CD14-positive monocyte (primary cell): ENCODE results near the gene KLRK1. TPM values are rescaled to one million over a fixed set of nuclear protein-coding genes. Genes with fewer than 3 reads are reported as not detected.
A peak's percentile ranks its signal among the peaks of the same experiment; 100 is the strongest.
"Not testable (repeated sequence)": the region's sequence is repeated elsewhere in the genome, so short reads cannot be mapped to it uniquely, and the experiment has no call there.

ENCODE experiments used
- DNase-seq, 3 donors: peaks; one replicate each; pipeline ENCODE4 v3.0.0-alpha.2; 2011 to 2022
- H2AFZ ChIP-seq: 2 replicates; pipeline ENCODE4 v1.6.0; 2012; ENCODE audit warnings: mild to moderate bottlenecking, low read depth, low read length, inconsistent platforms; ENCODE audit not compliant: insufficient read depth, poor library complexity, severe bottlenecking
- H3K27ac ChIP-seq, 2 donors: 1 replicate in 1 of 2; 2 replicates in 1 of 2; pipeline ENCODE4 v1.5.1; 2012 to 2013; ENCODE audit warnings: low read length in 2 of 2, control low read depth in 1 of 2, inconsistent platforms in 1 of 2, low read depth in 1 of 2, mild to moderate bottlenecking in 1 of 2
- H3K27me3 ChIP-seq, 2 donors: one replicate each; pipeline versions ENCODE4 v1.6.0 to v1.6.1; 2011 to 2013; ENCODE audit warnings: low read length in 2 of 2; ENCODE audit not compliant: control insufficient read depth in 2 of 2, insufficient read depth in 2 of 2
- H3K36me3 ChIP-seq, 2 donors: replicated peaks in 1 of 2; 1 replicate in 1 of 2; 2 replicates in 1 of 2; pipeline versions ENCODE4 v1.5.1 to v1.6.1; 2012 to 2013; ENCODE audit warnings: low read length in 2 of 2, control low read depth in 1 of 2, inconsistent platforms in 1 of 2, mild to moderate bottlenecking in 1 of 2; ENCODE audit not compliant: insufficient read depth in 2 of 2, control insufficient read depth in 1 of 2
- H3K4me1 ChIP-seq, 2 donors: 1 replicate in 1 of 2; 2 replicates in 1 of 2; pipeline versions ENCODE4 v1.5.1 to v1.6.1; 2012 to 2013; ENCODE audit warnings: low read length in 2 of 2, control low read depth in 1 of 2, inconsistent platforms in 1 of 2, mild to moderate bottlenecking in 1 of 2, moderate library complexity in 1 of 2; ENCODE audit not compliant: insufficient read depth in 2 of 2, control insufficient read depth in 1 of 2
- H3K4me2 ChIP-seq: replicated peaks from 2 replicates; pipeline ENCODE3; 2012; ENCODE audit warnings: low read length, moderate library complexity, mild to moderate bottlenecking; ENCODE audit not compliant: poor library complexity, severe bottlenecking; ENCODE audit errors: extremely low read depth
- H3K4me3 ChIP-seq, 3 experiments: fragments of 200-600 bp in 1 of 3; sonication (generic) in 1 of 3; replicated peaks in 1 of 3; 1 replicate in 2 of 3; 2 replicates in 1 of 3; pipeline ENCODE4 v1.5.1; 2011 to 2013; ENCODE audit warnings: low read length in 3 of 3, mild to moderate bottlenecking in 3 of 3, control low read depth in 2 of 3, low read depth in 2 of 3, inconsistent platforms in 1 of 3, moderate library complexity in 1 of 3
- H3K79me2 ChIP-seq: 2 replicates; pipeline ENCODE4 v1.6.0; 2012; ENCODE audit warnings: mild to moderate bottlenecking, control low read depth, inconsistent platforms, low read length, moderate library complexity; ENCODE audit not compliant: insufficient read depth
- H3K9ac ChIP-seq: 2 replicates; pipeline ENCODE4 v1.6.0; 2017; ENCODE audit warnings: low read length, mild to moderate bottlenecking; ENCODE audit not compliant: insufficient read depth, poor library complexity, severe bottlenecking
- H3K9me3 ChIP-seq, 2 donors: replicated peaks in 1 of 2; 1 replicate in 1 of 2; 2 replicates in 1 of 2; pipeline versions ENCODE4 v1.5.1 to v1.6.1; 2012 to 2013; ENCODE audit warnings: low read length in 2 of 2, control low read depth in 1 of 2; ENCODE audit not compliant: control insufficient read depth in 1 of 2, insufficient read depth in 1 of 2
- H4K20me1 ChIP-seq: 2 replicates; pipeline ENCODE4 v1.6.0; 2012; ENCODE audit warnings: mild to moderate bottlenecking, low read length, control low read depth, moderate library complexity; ENCODE audit not compliant: insufficient read depth
- H3K27ac Mint-ChIP-seq, 7 donors: one replicate each; pipeline ENCODE4 v1.8.0; 2020; ENCODE audit warnings: mild to moderate bottlenecking in 7 of 7, mixed read lengths in 7 of 7, moderate library complexity in 6 of 7, inconsistent platforms in 2 of 7
- H3K27me3 Mint-ChIP-seq, 3 donors: one replicate each; pipeline ENCODE4 v1.8.0; 2021 to 2022; ENCODE audit warnings: low read depth in 3 of 3, mild to moderate bottlenecking in 3 of 3, mixed read lengths in 3 of 3, moderate library complexity in 3 of 3, inconsistent platforms in 1 of 3
- H3K36me3 Mint-ChIP-seq, 2 donors: one replicate each; pipeline ENCODE4 v1.8.0; 2020; ENCODE audit warnings: mixed read lengths in 2 of 2, inconsistent platforms in 1 of 2, mild to moderate bottlenecking in 1 of 2
- H3K4me1 Mint-ChIP-seq: one replicate; pipeline ENCODE4 v1.8.0; 2020; ENCODE audit warnings: mild to moderate bottlenecking, mixed read lengths
- H3K4me3 Mint-ChIP-seq, 2 donors: one replicate each; pipeline ENCODE4 v1.8.0; 2020; ENCODE audit warnings: mild to moderate bottlenecking in 2 of 2, mixed read lengths in 2 of 2, moderate library complexity in 1 of 2
- H3K9me3 Mint-ChIP-seq, 7 donors: one replicate each; pipeline ENCODE4 v1.8.0; 2020 to 2022; ENCODE audit warnings: mixed read lengths in 7 of 7, mild to moderate bottlenecking in 6 of 7, moderate library complexity in 6 of 7, inconsistent platforms in 2 of 7
- WGBS: methylation state at CpG from one replicate; pipeline ENCODE4 v1.1.5; 2013; ENCODE audit warnings: missing lambda C conversion rate; ENCODE audit not compliant: insufficient coverage; 5-methylcytosine and 5-hydroxymethylcytosine counted together
- intact Hi-C, 2 donors: fragments of 100-400 bp; cut with micrococcal nuclease; formaldehyde crosslinking; loops; one replicate each; pipeline versions ENCODE4 v1.15.0 to v1.15.1; 2023
- polyA plus RNA-seq, 3 donors: library from polyadenylated mRNA; depleted of rRNA in 1 of 3; unstranded in 2 of 3; stranded (reverse) in 1 of 3; fragments of 300-500 nt in 2 of 3; fragments of >200 nt in 1 of 3; fragmentation: Illumina TruSeq in 2 of 3; gene quantifications; 1 replicate in 2 of 3; 2 replicates in 1 of 3; pipeline ENCODE4 v1.2.3, GENCODE V29; 2012 to 2021
- TF ChIP-seq, protein P1 (sequence below): fragments of 200-600 bp; IDR thresholded peaks from one replicate; pipeline ENCODE4 v1.8.0; 2022; ENCODE audit warnings: antibody characterized with exemption, mild to moderate bottlenecking

KLRK1 gene
- polyA plus RNA-seq, 3 donors, result 0.05 to 1.3 (median 1.3) TPM

DNA sequence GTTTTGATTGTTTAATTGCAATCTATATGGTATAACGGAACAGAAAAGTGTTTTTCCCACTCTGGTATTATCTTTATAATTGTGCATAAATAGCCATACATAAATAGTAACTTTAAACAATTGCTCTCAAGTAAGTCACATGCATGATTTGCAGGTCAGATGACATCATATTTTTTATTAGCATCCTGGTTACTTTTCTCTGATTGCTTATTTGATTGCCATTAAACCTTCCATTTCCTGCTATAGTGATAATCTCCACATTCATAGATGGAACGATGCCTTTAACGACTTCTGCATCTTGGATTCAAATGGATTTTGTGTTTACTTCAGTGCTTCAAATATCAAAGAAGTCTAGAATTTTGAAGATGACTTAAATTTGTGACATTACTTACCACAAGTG lies 3.5 kb upstream of the KLRK1 start:
- no peak overlapping the region for H3K4me3 Mint-ChIP-seq
- intact Hi-C loops, result no loop called here
- peaks cover 0 to 3% (median 0%) of the 10 kb centered on the region in 7 donors for H3K9me3 Mint-ChIP-seq
- Histone ChIP-seq H3K36me3 (no peaks in the 10 kb centered on the region), H3K4me1 (peaks cover 40 to 42% of the 10 kb centered on the region in 2 donors), H2AFZ (no peak overlapping the region), H3K79me2 (no peaks in the 10 kb centered on the region), H3K27me3 (peaks cover 0 to 11% of the 10 kb centered on the region in 2 donors), H4K20me1 (no peaks in the 10 kb centered on the region), H3K9ac (no peak overlapping the region), H3K27ac (peak overlapping the region in 1 of 2 donors; percentile 56), H3K9me3 (no peaks in the 10 kb centered on the region), H3K4me3 (no peak overlapping the region), H3K4me2 (no peak overlapping the region)
- no peak for DNase-seq
- peak overlapping the region in 1 of 7 donors; percentile 76 for H3K27ac Mint-ChIP-seq
- TF ChIP-seq, protein P1, sequence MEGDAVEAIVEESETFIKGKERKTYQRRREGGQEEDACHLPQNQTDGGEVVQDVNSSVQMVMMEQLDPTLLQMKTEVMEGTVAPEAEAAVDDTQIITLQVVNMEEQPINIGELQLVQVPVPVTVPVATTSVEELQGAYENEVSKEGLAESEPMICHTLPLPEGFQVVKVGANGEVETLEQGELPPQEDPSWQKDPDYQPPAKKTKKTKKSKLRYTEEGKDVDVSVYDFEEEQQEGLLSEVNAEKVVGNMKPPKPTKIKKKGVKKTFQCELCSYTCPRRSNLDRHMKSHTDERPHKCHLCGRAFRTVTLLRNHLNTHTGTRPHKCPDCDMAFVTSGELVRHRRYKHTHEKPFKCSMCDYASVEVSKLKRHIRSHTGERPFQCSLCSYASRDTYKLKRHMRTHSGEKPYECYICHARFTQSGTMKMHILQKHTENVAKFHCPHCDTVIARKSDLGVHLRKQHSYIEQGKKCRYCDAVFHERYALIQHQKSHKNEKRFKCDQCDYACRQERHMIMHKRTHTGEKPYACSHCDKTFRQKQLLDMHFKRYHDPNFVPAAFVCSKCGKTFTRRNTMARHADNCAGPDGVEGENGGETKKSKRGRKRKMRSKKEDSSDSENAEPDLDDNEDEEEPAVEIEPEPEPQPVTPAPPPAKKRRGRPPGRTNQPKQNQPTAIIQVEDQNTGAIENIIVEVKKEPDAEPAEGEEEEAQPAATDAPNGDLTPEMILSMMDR, result no peak
- peaks cover 45% of the 10 kb centered on the region for H3K4me1 Mint-ChIP-seq
- H3K27me3 Mint-ChIP-seq, result peaks cover 6 to 12% (median 7%) of the 10 kb centered on the region in 3 donors
- no peaks in the 10 kb centered on the region for H3K36me3 Mint-ChIP-seq
- no CpG with 5 or more reads among the region's 3 CpGs for WGBS

DNA sequence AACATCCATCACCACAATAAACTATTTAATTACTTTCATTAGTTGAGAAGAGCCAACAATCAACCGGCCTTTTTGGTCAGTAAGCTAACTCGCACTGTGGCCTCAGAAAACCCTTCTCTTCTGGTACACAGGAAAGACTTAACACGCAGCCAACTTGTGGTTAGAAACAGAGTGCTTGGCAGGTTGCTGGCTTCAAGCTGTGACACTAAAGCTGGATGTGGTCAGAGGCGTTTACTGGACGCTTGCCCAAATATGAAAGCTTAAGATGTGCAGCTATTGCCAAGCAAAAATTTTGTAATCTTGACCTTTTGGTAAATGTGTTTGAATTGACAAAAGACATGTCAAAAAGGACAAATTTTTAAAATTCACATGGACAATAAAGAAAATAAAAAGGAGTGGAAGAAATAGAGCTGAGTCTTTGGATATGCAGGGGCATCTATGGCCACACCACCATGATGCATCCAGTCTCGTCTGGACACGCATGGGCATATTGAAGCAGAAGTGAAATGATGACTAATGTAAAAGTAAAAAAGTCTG lies 2.6 kb upstream of the KLRK1 start:
- peak overlapping the region; percentile 72 to 86 for H3K4me3 Mint-ChIP-seq
- no peaks in the 10 kb centered on the region for H3K9me3 ChIP-seq
- peak overlapping the region; percentile 32 for H3K9ac ChIP-seq
- H3K36me3 Mint-ChIP-seq, result no peaks in the 10 kb centered on the region
- peak overlapping the region; percentile 63 for H3K4me2 ChIP-seq
- peak overlapping the region; percentile 90 to 98 (median 95) for H3K27ac Mint-ChIP-seq
- DNase-seq, result peak; percentile 73 to 89 (median 77)
- no peaks in the 10 kb centered on the region for H4K20me1 ChIP-seq
- H3K4me3 ChIP-seq, result peak overlapping the region in 1 of 3 experiments; percentile 47
- H3K4me1 Mint-ChIP-seq, result peaks cover 45% of the 10 kb centered on the region
- WGBS, result 0% methylated on average over 2 of the region's 7 CpGs
- peak overlapping the region; percentile 46 for H2AFZ ChIP-seq
- H3K27me3 ChIP-seq, result peaks cover 0 to 16% of the 10 kb centered on the region in 2 donors
- H3K9me3 Mint-ChIP-seq, result peaks cover 0 to 5% (median 0%) of the 10 kb centered on the region in 7 donors
- H3K27ac ChIP-seq, result peak overlapping the region; percentile 66 to 87
- no peaks in the 10 kb centered on the region for H3K36me3 ChIP-seq
- H3K27me3 Mint-ChIP-seq, result peaks cover 6 to 11% (median 7%) of the 10 kb centered on the region in 3 donors
- H3K79me2 ChIP-seq, result no peaks in the 10 kb centered on the region
- TF ChIP-seq, protein P1, result no peak
- intact Hi-C loops, result no loop called here
- peaks cover 40 to 42% of the 10 kb centered on the region in 2 donors for H3K4me1 ChIP-seq

DNA sequence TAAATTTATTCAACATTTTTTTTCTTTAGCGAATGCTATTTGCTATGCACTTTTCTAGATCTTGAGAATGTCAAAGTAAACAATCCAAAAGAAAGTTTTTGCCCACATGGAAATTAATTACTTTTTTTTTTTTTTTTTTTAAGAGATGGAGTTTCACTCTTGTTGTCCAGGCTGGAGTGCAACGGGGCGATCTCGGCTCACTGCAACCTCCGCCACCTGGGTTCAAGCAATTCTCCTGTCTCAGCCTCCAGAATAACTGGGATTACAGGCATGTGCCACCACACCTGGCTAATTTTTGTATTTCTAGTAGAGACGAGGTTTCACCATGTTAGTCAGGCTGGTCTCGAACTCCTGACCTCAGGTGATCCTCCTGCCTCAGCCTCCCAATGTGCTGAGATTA lies 1.1 kb upstream of the KLRK1 start:
- H3K36me3 ChIP-seq, H3K27ac ChIP-seq, H3K9ac ChIP-seq, H4K20me1 ChIP-seq, H3K79me2 ChIP-seq, H3K4me2 ChIP-seq, H3K36me3 Mint-ChIP-seq, H3K4me3 ChIP-seq, intact Hi-C loops, H3K9me3 Mint-ChIP-seq, H3K4me3 Mint-ChIP-seq, H3K9me3 ChIP-seq, H2AFZ ChIP-seq, DNase-seq: not testable (repeated sequence)
- peak overlapping the region in 1 of 7 donors; percentile 41 for H3K27ac Mint-ChIP-seq
- H3K4me1 Mint-ChIP-seq, result peaks cover 45% of the 10 kb centered on the region
- H3K27me3 ChIP-seq, result peaks cover 0 to 22% of the 10 kb centered on the region in 2 donors
- no CpG with 5 or more reads among the region's 7 CpGs for WGBS
- peaks cover 7 to 11% (median 11%) of the 10 kb centered on the region in 3 donors for H3K27me3 Mint-ChIP-seq
- peaks cover 36 to 37% of the 10 kb centered on the region in 2 donors for H3K4me1 ChIP-seq
